HepG2 (cell line): ENCODE measurements around the gene IZUMO4. TPM values are rescaled to one million over a fixed set of nuclear protein-coding genes. Genes with fewer than 3 reads are reported as not detected.

Source experiments
- CEBPB ChIP-seq: IDR thresholded peaks from 2 replicates; pipeline ENCODE4 v1.6.1; 2011; ENCODE audit warnings: low read depth, low read length, improper control_type of control experiment, borderline replicate concordance
- ERF ChIP-seq: IDR thresholded peaks from 2 replicates; pipeline ENCODE4 v1.6.1; 2018; ENCODE audit warnings: missing biosample characterization, missing genetic modification reagents
- HMGXB4 ChIP-seq, 2 experiments: sonication (generic) in 1 of 2; formaldehyde crosslinking in 1 of 2; IDR thresholded peaks; 2 replicates each; pipeline versions ENCODE4 v1.4.0 to v1.6.1; 2018 to 2020; ENCODE audit warnings: missing genetic modification reagents in 2 of 2, borderline replicate concordance in 1 of 2, low read depth in 1 of 2, mild to moderate bottlenecking in 1 of 2, missing biosample characterization in 1 of 2
- HNRNPUL1 ChIP-seq: fragments of 200-400 bp; formaldehyde crosslinking; IDR thresholded peaks from 2 replicates; pipeline ENCODE4 v1.6.1; 2017; ENCODE audit warnings: low read depth, mild to moderate bottlenecking, low read length, moderate library complexity
- IRX3 ChIP-seq: sonication (generic); formaldehyde crosslinking; IDR thresholded peaks from 2 replicates; pipeline ENCODE4 v1.8.1; 2023; ENCODE audit warnings: mild to moderate bottlenecking, low read depth, missing genetic modification reagents, borderline replicate concordance
- MLXIP ChIP-seq: sonication (generic); formaldehyde crosslinking; IDR thresholded peaks from 2 replicates; pipeline ENCODE4 v1.9.0; 2021; ENCODE audit warnings: missing genetic modification reagents, borderline replicate concordance
- MTA1 ChIP-seq: sonication (generic); formaldehyde crosslinking; IDR thresholded peaks from 2 replicates; pipeline ENCODE4 v1.4.0; 2020; ENCODE audit warnings: missing genetic modification reagents, mild to moderate bottlenecking, borderline replicate concordance
- MTA3 ChIP-seq: sonication (generic); formaldehyde crosslinking; IDR thresholded peaks from 2 replicates; pipeline ENCODE4 v1.4.0; 2020; ENCODE audit warnings: missing genetic modification reagents
- MYC ChIP-seq: sonication (generic); formaldehyde crosslinking; IDR thresholded peaks from 2 replicates; pipeline ENCODE4 v1.9.0; 2021; ENCODE audit warnings: missing genetic modification reagents, borderline replicate concordance
- NFIC ChIP-seq: IDR thresholded peaks from 2 replicates; pipeline ENCODE4 v1.6.1; 2012; ENCODE audit warnings: mild to moderate bottlenecking, low read length, inconsistent platforms
- PHF21A ChIP-seq: sonication (generic); formaldehyde crosslinking; IDR thresholded peaks from 2 replicates; pipeline ENCODE4 v1.5.0; 2020; ENCODE audit warnings: mild to moderate bottlenecking, missing genetic modification reagents
- PLRG1 ChIP-seq: fragments of 450-650 bp; conservative IDR thresholded peaks from 2 replicates; pipeline ENCODE4 v1.6.1; 2016
- RARG ChIP-seq: sonication (generic); formaldehyde crosslinking; IDR thresholded peaks from 2 replicates; pipeline ENCODE4 v1.4.0; 2020; ENCODE audit warnings: low read depth, mild to moderate bottlenecking, missing genetic modification reagents
- REL ChIP-seq: sonication (generic); formaldehyde crosslinking; conservative IDR thresholded peaks from 2 replicates; pipeline ENCODE4 v1.8.0; 2022; ENCODE audit warnings: mild to moderate bottlenecking, missing genetic modification reagents, moderate library complexity
- RELA ChIP-seq: sonication (generic); formaldehyde crosslinking; IDR thresholded peaks from 2 replicates; pipeline ENCODE4 v1.4.0; 2020; ENCODE audit warnings: missing genetic modification reagents
- RFXAP ChIP-seq: sonication (generic); formaldehyde crosslinking; IDR thresholded peaks from 2 replicates; pipeline ENCODE4 v1.4.0; 2020; ENCODE audit warnings: missing genetic modification reagents, borderline replicate concordance
- SMYD3 ChIP-seq: sonication (generic); formaldehyde crosslinking; IDR thresholded peaks from 2 replicates; pipeline ENCODE4 v1.8.1; 2023; ENCODE audit warnings: mild to moderate bottlenecking, missing genetic modification reagents
- SYNCRIP ChIP-seq: fragments of 200-400 bp; formaldehyde crosslinking; IDR thresholded peaks from 2 replicates; pipeline ENCODE4 v1.6.1; 2018; ENCODE audit warnings: mild to moderate bottlenecking, low read depth, low read length; ENCODE audit not compliant: insufficient read depth
- TRIM22 ChIP-seq: fragments of 450-650 bp; IDR thresholded peaks from 2 replicates; pipeline ENCODE4 v1.6.1; 2017
- ZFY ChIP-seq: sonication (generic); formaldehyde crosslinking; IDR thresholded peaks from 2 replicates; pipeline ENCODE4 v1.4.0; 2020; ENCODE audit warnings: missing genetic modification reagents
- ZNF3 ChIP-seq: IDR thresholded peaks from 2 replicates; pipeline ENCODE4 v1.7.0; 2017; ENCODE audit warnings: inconsistent platforms
- ZNF335 ChIP-seq: sonication (generic); formaldehyde crosslinking; IDR thresholded peaks from 2 replicates; pipeline ENCODE4 v1.4.0; 2020; ENCODE audit warnings: missing genetic modification reagents
- ZNF598 ChIP-seq: sonication (generic); formaldehyde crosslinking; IDR thresholded peaks from 2 replicates; pipeline ENCODE4 v1.5.1; 2020; ENCODE audit warnings: mild to moderate bottlenecking, missing genetic modification reagents, borderline replicate concordance
- ZNF761 ChIP-seq: sonication (generic); formaldehyde crosslinking; conservative IDR thresholded peaks from 2 replicates; pipeline ENCODE4 v1.4.0; 2020; ENCODE audit warnings: mild to moderate bottlenecking, missing genetic modification reagents
- ZNF768 ChIP-seq: sonication (generic); formaldehyde crosslinking; IDR thresholded peaks from 2 replicates; pipeline ENCODE4 v1.4.0; 2020; ENCODE audit warnings: missing genetic modification reagents
- ZNF773 ChIP-seq: sonication (generic); formaldehyde crosslinking; IDR thresholded peaks from 2 replicates; pipeline ENCODE4 v1.4.0; 2020; ENCODE audit warnings: missing genetic modification reagents, borderline replicate concordance
- ZNF879 ChIP-seq: sonication (generic); formaldehyde crosslinking; IDR thresholded peaks from 2 replicates; pipeline ENCODE4 v1.8.1; 2023; ENCODE audit warnings: missing genetic modification reagents
- polyA plus RNA-seq, 8 experiments: library from polyadenylated mRNA; depleted of rRNA in 3 of 8; stranded (reverse) in 7 of 8; unstranded in 1 of 8; fragments of >200 nt; fragmentation: Illumina TruSeq in 4 of 8; extraction: Trizol in 4 of 8; gene quantifications; 2 replicates each; pipeline versions ENCODE4 v1.2.1 to v1.2.3, GENCODE V29; 2011 to 2016; ENCODE audit warnings: low read depth in 4 of 8, missing spikeins in 1 of 8, mixed read lengths in 1 of 8; ENCODE audit not compliant: insufficient read depth in 1 of 8
- total RNA-seq, 5 experiments: library from RNA; depleted of rRNA; stranded (reverse); fragments of >200 nt; fragmentation: Illumina TruSeq; extraction: Trizol; gene quantifications; 2 replicates each; pipeline ENCODE4 v1.2.3, GENCODE V29; 2016; ENCODE audit warnings: low read depth in 1 of 5

The IZUMO4 gene
- total and polyA plus RNA-seq, 2 of the 13 experiments (the other 11 are each of a cell fraction or from before 2014, with no cell fraction given) = 0.77 to 3.9 TPM

- TF ChIP-seq TRIM22 (no peak), RARG (CRISPR knock-in tag) (0 out of 2 replicates have a peak, but pooled peaks have one; percentile 41), ZNF598 (CRISPR knock-in tag) (no peak), ZNF761 (CRISPR knock-in tag) (peak; percentile 55; the same call in 1 of the 2 replicates), SYNCRIP (no peak), MLXIP (CRISPR knock-in tag) (no peak), PLRG1 (no peak), IRX3 (0 out of 2 replicates have a peak, but pooled peaks have one; percentile 79), SMYD3 (0 out of 2 replicates have a peak, but pooled peaks have one; percentile 35), ZNF773 (CRISPR knock-in tag) (no peak; the same call in 1 of the 2 replicates), MYC (CRISPR knock-in tag) (peak; percentile 80), RELA (CRISPR knock-in tag) (no peak), ZNF3 (CRISPR knock-in tag) (no peak), ZNF335 (no peak), HMGXB4 (CRISPR knock-in tag; IDR thresholded peaks at IDR 0.05; ENCODE audit: borderline replicate concordance in 1 of 2, low read depth in 1 of 2) (peak; percentile 81 to 97), REL (CRISPR knock-in tag) (no peak), RFXAP (CRISPR knock-in tag) (0 out of 2 replicates have a peak, but pooled peaks have one; percentile 50), ZNF768 (peak; percentile 81; the same call in 1 of the 2 replicates), ZNF879 (no peak), NFIC (no peak), ERF (CRISPR knock-in tag) (peak; percentile 66; the same call in 1 of the 2 replicates), HNRNPUL1 (no peak), CEBPB (no peak), MTA3 (no peak), MTA1 (CRISPR knock-in tag) (peak; percentile 92), ZFY (peak; percentile 67), PHF21A (CRISPR knock-in tag) (peak; percentile 92)
Observed at GRCh38 chr19:2096034-2096479, 658 bp upstream of the IZUMO4 start, which contains the start of gene MOB3A (continued).
